SK-N-MC (cell line): Measurements from ENCODE around the gene TMEM120B.

Experiments
- EZH2 ChIP-seq: fragments of 200-600 bp; sonication (generic); IDR thresholded peaks from one replicate; pipeline ENCODE4 v1.6.1; 2017; ENCODE audit warnings: antibody characterized with exemption
- FOXP2 ChIP-seq: optimal IDR thresholded peaks from 2 replicates; pipeline ENCODE3; 2011; ENCODE audit warnings: mild to moderate bottlenecking, moderate library complexity; ENCODE audit not compliant: insufficient read depth; ENCODE audit errors: extremely low read length, control extremely low read depth
- POLR2AphosphoS5 ChIP-seq: IDR thresholded peaks from 2 replicates; pipeline ENCODE4 v1.6.1; 2012; ENCODE audit warnings: mild to moderate bottlenecking, low read depth, low read length, borderline replicate concordance

DNA sequence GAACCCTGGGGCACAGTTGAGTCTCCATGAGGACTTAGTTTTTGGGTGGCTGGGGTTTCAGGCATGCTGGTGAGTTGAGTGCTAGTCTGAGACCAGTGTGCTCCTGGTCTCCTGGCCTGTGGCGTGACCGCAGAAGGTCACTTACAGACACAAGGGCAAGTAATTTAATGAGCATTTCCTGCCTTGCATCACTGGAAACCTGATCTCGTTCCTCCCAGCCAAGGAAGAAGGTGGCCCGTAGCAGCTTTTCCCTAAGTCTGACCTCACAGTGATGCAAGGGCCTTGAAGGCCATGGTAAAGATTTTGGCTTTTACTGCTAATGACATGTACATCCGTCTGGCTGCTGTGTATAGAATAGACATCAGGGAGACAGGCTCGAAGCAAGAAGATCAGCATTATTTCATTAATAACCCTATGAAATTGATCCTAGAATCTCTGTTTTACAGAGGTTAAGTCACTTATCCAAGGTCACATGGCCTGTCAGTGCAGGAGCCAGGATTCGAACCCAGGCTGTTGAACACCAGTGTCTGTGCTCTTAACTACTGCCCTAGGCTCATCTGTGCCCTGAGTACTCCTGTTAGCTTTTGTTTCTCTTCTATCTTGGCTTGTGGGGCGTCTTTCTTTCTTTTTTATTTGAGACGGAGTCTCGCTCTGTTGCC lies 4.6 kb downstream of the TMEM120B start:
- TF ChIP-seq EZH2 (no peak), POLR2AphosphoS5 (no peak), FOXP2 (no peak)
